Fibroblast of skin of left quadriceps (primary cell): ENCODE results near the gene SMAD3.

Experiments
- DNase-seq, 2 experiments: peaks; one replicate each; pipeline ENCODE4 v3.0.0-alpha.2; 2013; ENCODE audit warnings: low read depth in 2 of 2

Gene SMAD3

GRCh38 chr15:67230504-67230903 is 165.1 kb downstream of the SMAD3 start:
- DNase-seq, result no peak

DNA sequence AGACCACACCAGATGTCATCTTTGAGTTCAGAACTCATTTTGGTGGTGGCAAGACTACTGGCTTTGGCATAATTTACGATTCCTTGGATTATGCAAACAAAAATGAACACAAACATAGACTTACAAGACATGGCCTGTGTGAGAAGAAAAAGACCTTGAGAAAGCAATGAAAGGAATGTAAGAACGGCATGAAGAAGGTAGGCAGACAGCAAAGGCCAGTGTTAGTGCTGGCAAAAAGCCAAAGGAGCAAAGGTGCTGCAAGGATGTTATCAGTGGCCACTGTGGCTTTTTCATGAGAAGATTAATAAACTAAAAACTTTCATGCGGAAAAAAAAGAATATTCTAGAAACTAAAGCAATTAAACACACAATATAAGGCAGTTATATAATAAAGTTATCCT is 167.2 kb downstream of the SMAD3 start:
- no peak for DNase-seq

DNA sequence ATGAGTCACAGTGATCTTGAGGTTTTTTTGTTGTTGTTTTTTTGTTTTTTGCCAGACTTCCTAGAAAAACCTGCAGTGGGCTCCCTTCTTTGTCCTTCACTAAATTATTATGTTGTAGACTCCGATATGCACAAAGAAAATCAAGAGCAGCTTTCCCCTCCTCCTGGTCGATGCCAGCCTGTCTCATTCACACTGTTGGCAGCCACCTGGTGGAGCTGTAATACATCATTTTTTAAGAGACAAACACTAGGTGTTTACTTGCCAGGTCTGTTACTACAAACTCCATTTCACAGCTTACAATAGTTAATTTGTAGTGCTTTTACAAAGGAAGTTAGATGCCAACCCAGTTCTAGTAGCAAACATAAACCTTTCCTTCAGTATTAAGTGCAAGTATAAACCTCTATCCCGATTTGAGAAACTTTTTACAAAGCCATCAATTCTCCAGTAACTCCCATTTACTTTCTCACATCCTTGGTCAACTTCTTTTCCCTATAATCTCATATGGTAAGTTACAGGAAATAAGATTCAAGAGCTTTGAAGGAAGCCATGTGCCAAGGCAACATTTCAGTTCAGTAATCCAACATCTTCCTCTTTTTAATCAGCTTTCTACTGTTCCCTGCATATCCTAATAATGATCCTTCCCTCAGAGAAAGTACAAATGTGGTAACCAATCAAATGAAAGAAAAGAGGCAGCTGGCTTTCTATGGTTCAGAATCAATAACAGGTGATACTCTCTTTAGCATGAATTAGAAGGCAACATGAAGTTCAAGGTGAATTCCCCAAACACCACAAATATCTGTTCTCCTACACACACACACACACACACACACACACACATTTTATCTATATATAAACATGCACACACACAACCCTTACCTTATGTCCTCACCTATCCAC is 175.1 kb downstream of the SMAD3 start:
- DNase-seq, result no peak

GRCh38 chr15:67241132-67241855 is 175.9 kb downstream of the SMAD3 start:
- DNase-seq, result no peak

DNA sequence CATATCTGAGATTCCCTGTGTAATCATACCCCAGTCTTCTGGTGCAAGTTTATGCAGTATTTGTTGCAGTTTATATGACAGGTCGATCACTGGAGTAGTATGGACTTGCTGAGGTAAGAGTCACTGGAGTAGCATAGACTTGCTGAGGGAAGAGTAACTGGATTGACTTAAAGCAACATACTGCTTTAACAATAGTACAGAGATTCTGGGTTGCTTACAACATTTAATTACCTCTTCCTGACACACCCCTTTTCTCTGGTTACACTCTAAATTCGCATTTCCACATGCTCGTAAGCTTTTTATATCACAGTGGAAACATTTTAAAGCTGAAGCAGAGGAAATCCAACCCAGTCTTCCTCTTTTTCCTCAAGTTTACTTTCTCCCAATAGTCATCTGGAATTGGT is 177.3 kb downstream of the SMAD3 start:
- DNase-seq, result no peak
